Measurements from ENCODE around the gene PHEX. TPM values are rescaled to one million over a fixed set of nuclear protein-coding genes. Genes with fewer than 3 reads are reported as not detected.
A peak's percentile ranks its signal among the peaks of the same experiment; 100 is the strongest.

PHEX gene
- polyA plus RNA-seq, 1 donor from 2014 or later, result 0.59 TPM

GRCh38 chrX:22109442-22109841, 77.3 kb downstream of the PHEX start:
- no peaks in the 10 kb centered on the region for H3K36me3 ChIP-seq (ENCODE audit: insufficient read depth, low read length)
- H3K9me2 ChIP-seq (ENCODE audit: insufficient read depth, low read length), result no peaks in the 10 kb centered on the region
- TF ChIP-seq CTCF (IDR thresholded peaks at IDR 0.05; ENCODE audit: poor library complexity, severe bottlenecking) (no peak), SMC3 (conservative IDR thresholded peaks at IDR 0.05; ENCODE audit: poor library complexity) (no peak), RAD21 (conservative IDR thresholded peaks at IDR 0.05) (no peak), POLR2AphosphoS5 (IDR thresholded peaks at IDR 0.05) (peak; percentile 49), MXI1 (conservative IDR thresholded peaks at IDR 0.05; ENCODE audit: poor library complexity, severe bottlenecking) (no peak), EP300 (conservative IDR thresholded peaks at IDR 0.05; ENCODE audit: poor library complexity, severe bottlenecking) (peak; percentile 88)
- H3K27ac ChIP-seq (ENCODE audit: low read length), result peak overlapping the region; percentile 94
- H4K20me1 ChIP-seq (ENCODE audit: insufficient read depth), result no peaks in the 10 kb centered on the region
- no peak overlapping the region for H2AFZ ChIP-seq (ENCODE audit: low read depth, low read length)
- H3F3A ChIP-seq (ENCODE audit: insufficient read depth, low read length, poor library complexity, severe bottlenecking), result no peaks in the 10 kb centered on the region
- H3K79me2 ChIP-seq (replicated peaks; ENCODE audit: insufficient read depth, low read length), result no peaks in the 10 kb centered on the region
- no peaks in the 10 kb centered on the region for H3K27me3 ChIP-seq (ENCODE audit: insufficient read depth, low read depth, low read length)
- H3K9me3 ChIP-seq (ENCODE audit: low read length), result no peaks in the 10 kb centered on the region
- H3K9ac ChIP-seq (ENCODE audit: low read length), result peak overlapping the region; percentile 31
- no peak overlapping the region for H3K4me3 ChIP-seq (ENCODE audit: low read length)
- no peak overlapping the region for H3K4me2 ChIP-seq (ENCODE audit: low read length)

- Histone ChIP-seq H3K36me3 (ENCODE audit: insufficient read depth, low read length) (no peaks in the 10 kb centered on the region), H3K4me2 (ENCODE audit: low read length) (no peak overlapping the region), H2AFZ (ENCODE audit: low read depth, low read length) (no peak overlapping the region), H4K20me1 (ENCODE audit: insufficient read depth) (no peaks in the 10 kb centered on the region), H3K9me3 (ENCODE audit: low read length) (no peaks in the 10 kb centered on the region), H3K27ac (ENCODE audit: low read length) (peak overlapping the region; percentile 94), H3K4me3 (ENCODE audit: low read length) (no peak overlapping the region), H3K9ac (ENCODE audit: low read length) (no peak overlapping the region), H3K9me2 (ENCODE audit: insufficient read depth, low read length) (no peaks in the 10 kb centered on the region), H3K79me2 (replicated peaks; ENCODE audit: insufficient read depth, low read length) (no peaks in the 10 kb centered on the region), H3F3A (ENCODE audit: insufficient read depth, low read length, poor library complexity, severe bottlenecking) (no peaks in the 10 kb centered on the region), H3K27me3 (ENCODE audit: insufficient read depth, low read depth, low read length) (no peaks in the 10 kb centered on the region)
- TF ChIP-seq MXI1 (conservative IDR thresholded peaks at IDR 0.05; ENCODE audit: poor library complexity, severe bottlenecking) (no peak), TAF1 (IDR thresholded peaks at IDR 0.05; ENCODE audit: low read depth) (no peak), EZH2 (IDR thresholded peaks at IDR 0.05; ENCODE audit: borderline replicate concordance, insufficient read depth, low read length, poor library complexity, severe bottlenecking) (no peak), SMC3 (conservative IDR thresholded peaks at IDR 0.05; ENCODE audit: poor library complexity) (no peak), RAD21 (conservative IDR thresholded peaks at IDR 0.05) (no peak), CTCF (IDR thresholded peaks at IDR 0.05; ENCODE audit: poor library complexity, severe bottlenecking) (no peak), POLR2AphosphoS5 (IDR thresholded peaks at IDR 0.05) (no peak), EP300 (conservative IDR thresholded peaks at IDR 0.05; ENCODE audit: poor library complexity, severe bottlenecking) (no peak), REST (IDR thresholded peaks at IDR 0.05; ENCODE audit: borderline replicate concordance) (no peak)
Observed at GRCh38 chrX:22110729-22111494, 78.8 kb downstream of the PHEX start.
